Left lung (tissue), 10 donors: Measurements from ENCODE around the gene PMFBP1. TPM values are rescaled to one million over a fixed set of nuclear protein-coding genes. Genes with fewer than 3 reads are reported as not detected.
A peak's percentile ranks its signal among the peaks of the same experiment; 100 is the strongest.

Experiments used
- ATAC-seq: fragments of 200-7000 bp; cut with Tn5 transposase; one replicate; pipeline ENCODE4 v1.9.1; 2020; ENCODE audit warnings: moderate library complexity
- DNase-seq, 4 donors: peaks; one replicate each; pipeline ENCODE4 v3.0.0-alpha.2; 2013 to 2020
- H3K27ac ChIP-seq, 2 donors: fragments of 200-600 bp; sonication (generic) in 1 of 2; one replicate each; pipeline versions ENCODE4 v1.5.0 to v1.8.0; 2020 to 2021
- H3K27me3 ChIP-seq, 2 donors: fragments of 200-600 bp; sonication (generic) in 1 of 2; one replicate each; pipeline versions ENCODE4 v1.5.0 to v1.8.0; 2020 to 2021
- H3K36me3 ChIP-seq, 2 donors: fragments of 200-600 bp; sonication (generic) in 1 of 2; one replicate each; pipeline versions ENCODE4 v1.5.0 to v1.8.0; 2020 to 2021
- H3K4me1 ChIP-seq, 2 donors: fragments of 200-600 bp; one replicate each; pipeline ENCODE4 v1.8.0; 2021
- H3K4me3 ChIP-seq, 2 donors: fragments of 200-600 bp; sonication (generic) in 1 of 2; one replicate each; pipeline versions ENCODE4 v1.5.0 to v1.8.0; 2020 to 2021; ENCODE audit warnings: mild to moderate bottlenecking in 1 of 2
- H3K9me3 ChIP-seq, 2 donors: fragments of 200-600 bp; sonication (generic) in 1 of 2; one replicate each; pipeline versions ENCODE4 v1.5.0 to v1.8.0; 2020 to 2021
- CTCF ChIP-seq, 2 donors: fragments of 200-600 bp; sonication (generic) in 1 of 2; IDR thresholded peaks; one replicate each; pipeline versions ENCODE4 v1.5.0 to v1.8.0; 2021; ENCODE audit warnings: antibody characterized with exemption in 2 of 2
- intact Hi-C, 2 donors: fragments of 100-400 bp; cut with DNase I; formaldehyde crosslinking; loops; one replicate each; pipeline versions ENCODE4 v1.11.2 to v1.14.2; 2022
- polyA plus RNA-seq, 6 donors: library from polyadenylated mRNA; unstranded; fragments of 120-200 nt; gene quantifications; one replicate each; pipeline ENCODE4 v1.2.1, GENCODE V29; 2013; ENCODE audit not compliant: insufficient read length in 6 of 6
- total RNA-seq, 2 donors: library from RNA; stranded (reverse); fragmentation: NEBNext Ultra II Directional; extraction: Animal tissue kit (Norgen Biotek cat#: 25700); gene quantifications; one replicate each; pipeline ENCODE4 v1.2.1, GENCODE V29; 2021
- donor health status: DM: no; HTN: yes; CAD: no.
- donor health status: DM: no; HTN: no; CAD: no.

The PMFBP1 gene
- total and polyA plus RNA-seq, 8 donors = 0.47 to 6.5 (median 4.9) TPM

GRCh38 chr16:72189865-72190371, 18.0 kb upstream of the PMFBP1 start:
- Histone ChIP-seq H3K27ac (peak overlapping the region; percentile 59 to 65), H3K4me1 (no peaks in the 10 kb centered on the region), H3K4me3 (no peak overlapping the region), H3K36me3 (no peaks in the 10 kb centered on the region), H3K27me3 (no peaks in the 10 kb centered on the region), H3K9me3 (no peaks in the 10 kb centered on the region)
- TF ChIP-seq CTCF (IDR thresholded peaks at IDR 0.05) = no peak
- peak; percentile 73 for ATAC-seq
- intact Hi-C loops = no loop called here
- peak in 1 of 4 donors; percentile 67 for DNase-seq

GRCh38 chr16:72188541-72188940, 16.6 kb upstream of the PMFBP1 start:
- Histone ChIP-seq H3K27ac (no peak overlapping the region), H3K4me1 (no peaks in the 10 kb centered on the region), H3K9me3 (no peaks in the 10 kb centered on the region), H3K36me3 (no peaks in the 10 kb centered on the region), H3K27me3 (no peaks in the 10 kb centered on the region), H3K4me3 (no peak overlapping the region)
- TF ChIP-seq CTCF (IDR thresholded peaks at IDR 0.05) = no peak
- DNase-seq (no peak), ATAC-seq (no peak)
- intact Hi-C loops = no loop called here

GRCh38 chr16:72187551-72187950, 15.6 kb upstream of the PMFBP1 start:
- Histone ChIP-seq H3K4me1 (no peaks in the 10 kb centered on the region), H3K27ac (no peak overlapping the region), H3K27me3 (no peaks in the 10 kb centered on the region), H3K4me3 (no peak overlapping the region), H3K36me3 (no peaks in the 10 kb centered on the region), H3K9me3 (no peaks in the 10 kb centered on the region)
- intact Hi-C loops = no loop called here
- no peak for DNase-seq
- no peak for TF ChIP-seq CTCF (IDR thresholded peaks at IDR 0.05)
- no peak for ATAC-seq

- Histone ChIP-seq H3K4me1 (no peaks in the 10 kb centered on the region), H3K9me3 (no peaks in the 10 kb centered on the region), H3K27ac (no peak overlapping the region), H3K4me3 (no peak overlapping the region), H3K27me3 (no peaks in the 10 kb centered on the region), H3K36me3 (no peaks in the 10 kb centered on the region)
- intact Hi-C loops = no loop called here
- ATAC-seq (no peak), DNase-seq (no peak)
- no peak for TF ChIP-seq CTCF (IDR thresholded peaks at IDR 0.05)
These were observed 11.0 kb upstream of the PMFBP1 start for GRCh38 chr16:72182976-72183375.

GRCh38 chr16:72179204-72179970, 7.4 kb upstream of the PMFBP1 start:
- DNase-seq (no peak), ATAC-seq (no peak)
- Histone ChIP-seq H3K36me3 (no peaks in the 10 kb centered on the region), H3K9me3 (no peaks in the 10 kb centered on the region), H3K4me3 (no peak overlapping the region), H3K27me3 (no peaks in the 10 kb centered on the region), H3K27ac (no peak overlapping the region), H3K4me1 (no peaks in the 10 kb centered on the region)
- intact Hi-C loops = no loop called here
- TF ChIP-seq CTCF (IDR thresholded peaks at IDR 0.05) = no peak
